Measurements from ENCODE around the gene SGPP2. TPM values are rescaled to one million over a fixed set of nuclear protein-coding genes. Genes with fewer than 3 reads are reported as not detected.

Gene SGPP2
- total RNA-seq, 1 experiment from 2014 or later, result not detected

GRCh38 chr2:222430681-222431080, 6.3 kb downstream of the SGPP2 start:
- peaks cover 37% of the 10 kb centered on the region; the same call in 1 of the 2 replicates for H3K27me3 ChIP-seq (ENCODE audit: insufficient read depth, low read length)
- no peak overlapping the region for H3K18ac ChIP-seq (ENCODE audit: insufficient read length, low read depth, low read length)
- no peaks in the 10 kb centered on the region for H3K79me1 ChIP-seq (ENCODE audit: insufficient read depth, low read depth, low read length, poor library complexity, severe bottlenecking)
- H2BK12ac ChIP-seq (ENCODE audit: insufficient read length, low read depth, low read length), result no peak overlapping the region
- no peak overlapping the region for H3K56ac ChIP-seq (ENCODE audit: insufficient read length, low read depth, low read length)
- no peak overlapping the region for H3K23ac ChIP-seq (ENCODE audit: insufficient read length, low read depth, low read length)
- no peak overlapping the region for H2BK15ac ChIP-seq (ENCODE audit: low read depth, low read length)
- no peak overlapping the region for H3K9ac ChIP-seq (ENCODE audit: extremely low read depth, insufficient read length, low read length)
- no peak overlapping the region for H4K8ac ChIP-seq (replicated peaks; ENCODE audit: insufficient read length, low read depth, low read length)
- H3T11ph ChIP-seq (ENCODE audit: low read length), result no peak overlapping the region
- H4K20me1 ChIP-seq (ENCODE audit: control insufficient read depth, insufficient read depth, insufficient read length), result no peaks in the 10 kb centered on the region
- H3K27ac ChIP-seq (ENCODE audit: insufficient read length, low read depth, low read length), result no peak overlapping the region
- H3K27ac Mint-ChIP-seq, result no peak overlapping the region
- H2AFZ ChIP-seq (ENCODE audit: low read length), result no peak overlapping the region
- H3K27me3 Mint-ChIP-seq (ENCODE audit: low read depth), result peaks cover 99% of the 10 kb centered on the region
- no peak overlapping the region for H3K4me2 ChIP-seq (ENCODE audit: insufficient read depth, insufficient read length, low read length)
- peaks cover 9 to 15% of the 10 kb centered on the region in 2 experiments for H3K4me1 Mint-ChIP-seq
- TF ChIP-seq CTCF (conservative IDR thresholded peaks at IDR 0.05), result no peak
- no peaks in the 10 kb centered on the region for H3K9me3 ChIP-seq (ENCODE audit: control insufficient read depth, low read depth, low read length)
- no peak overlapping the region for H3K4ac ChIP-seq (ENCODE audit: low read depth, low read length)
- no peaks in the 10 kb centered on the region for H3K23me2 ChIP-seq (ENCODE audit: insufficient read length, low read depth, low read length, poor library complexity, severe bottlenecking)
- H2BK120ac ChIP-seq (ENCODE audit: low read depth, low read length, poor library complexity, severe bottlenecking), result no peak overlapping the region
- H3K79me2 ChIP-seq (ENCODE audit: insufficient read depth, low read length), result no peaks in the 10 kb centered on the region
- no peak overlapping the region for H4K91ac ChIP-seq (ENCODE audit: insufficient read length, low read depth, low read length)
- no peak overlapping the region for H3K14ac ChIP-seq (ENCODE audit: insufficient read depth, low read length)
- H3K4me1 ChIP-seq (ENCODE audit: insufficient read depth, low read length), result no peaks in the 10 kb centered on the region
- no peaks in the 10 kb centered on the region for H3K36me3 Mint-ChIP-seq (ENCODE audit: insufficient read depth in 1 of 3, low read depth in 3 of 3)
- H2AK5ac ChIP-seq (ENCODE audit: insufficient read length, low read length), result no peak overlapping the region
- H3K4me3 Mint-ChIP-seq, result no peak overlapping the region
- no peak overlapping the region for H2BK5ac ChIP-seq (ENCODE audit: insufficient read length, low read length)
- H4K5ac ChIP-seq (ENCODE audit: insufficient read length, low read depth, low read length), result no peak overlapping the region
- no peak overlapping the region for H2BK20ac ChIP-seq (ENCODE audit: low read depth, low read length, poor library complexity, severe bottlenecking)
- no peaks in the 10 kb centered on the region; a peak in 2 of 5 replicates for H3K9me3 Mint-ChIP-seq
- no peak for DNase-seq

Data from H9 (cell line).